AG04450 (cell line): ENCODE measurements around the gene RAI14. TPM values are rescaled to one million over a fixed set of nuclear protein-coding genes. Genes with fewer than 3 reads are reported as not detected.

Experiments
- CTCF ChIA-PET: fragments of 300-600, 350-600 bp; formaldehyde crosslinking; extraction: SDS; loops from one replicate; lab custom pipeline; 2022; ENCODE audit warnings: antibody characterized with exemption, inconsistent platforms; lab: Charles Lee
- POLR2A ChIA-PET: fragments of 350-600 bp; formaldehyde crosslinking; extraction: SDS; loops from one replicate; lab custom pipeline; 2021; ENCODE audit warnings: antibody characterized with exemption, inconsistent platforms; lab: Yijun Ruan, JAX
- DNase-seq: peaks from one replicate; pipeline ENCODE4 v3.0.0-alpha.2; 2011; ENCODE audit warnings: low read depth, low spot score
- H3K27ac ChIP-seq: one replicate; pipeline ENCODE4 v1.5.1; 2012; ENCODE audit warnings: low read depth, low read length, control low read depth
- H3K27me3 ChIP-seq: one replicate; pipeline ENCODE4 v1.6.0; 2012; ENCODE audit warnings: low read length; ENCODE audit not compliant: control insufficient read depth, insufficient read depth
- H3K4me3 ChIP-seq: 2 replicates; pipeline ENCODE4 v1.5.1; 2011; ENCODE audit warnings: mild to moderate bottlenecking, low read depth, low read length, control low read depth
- H3K9me3 ChIP-seq: 2 replicates; pipeline ENCODE4 v1.5.1; 2012; ENCODE audit warnings: low read length; ENCODE audit not compliant: control insufficient read depth, insufficient read depth
- CTCF ChIP-seq: IDR thresholded peaks from 2 replicates; pipeline ENCODE4 v1.5.1; 2011; ENCODE audit warnings: low read depth, low read length, control low read depth, inconsistent platforms
- polyA plus RNA-seq: library from polyadenylated mRNA; depleted of rRNA; stranded (reverse); fragments of >200 nt; gene quantifications from 2 replicates; pipeline ENCODE4 v1.2.3, GENCODE V29; 2011

RAI14 gene
- polyA plus RNA-seq, 1 experiment: 162 TPM

- H3K27ac ChIP-seq: no peak overlapping the region
- POLR2A ChIA-PET: interaction anchor here (0.6 to 1.8 kb wide), 4 partner anchors 14 to 31 kb away, joined by 3 to 5 read pairs (median 4); no protein-coding TSS in a partner anchor
- CTCF ChIA-PET: interaction anchor here (0.6 to 1.5 kb wide), 2 partner anchors 101 to 104 kb away, joined by 3 to 6 read pairs; no protein-coding TSS in a partner anchor
These were observed 29.4 kb upstream of the RAI14 start for GRCh38 chr5:34626751-34627150.

DNA sequence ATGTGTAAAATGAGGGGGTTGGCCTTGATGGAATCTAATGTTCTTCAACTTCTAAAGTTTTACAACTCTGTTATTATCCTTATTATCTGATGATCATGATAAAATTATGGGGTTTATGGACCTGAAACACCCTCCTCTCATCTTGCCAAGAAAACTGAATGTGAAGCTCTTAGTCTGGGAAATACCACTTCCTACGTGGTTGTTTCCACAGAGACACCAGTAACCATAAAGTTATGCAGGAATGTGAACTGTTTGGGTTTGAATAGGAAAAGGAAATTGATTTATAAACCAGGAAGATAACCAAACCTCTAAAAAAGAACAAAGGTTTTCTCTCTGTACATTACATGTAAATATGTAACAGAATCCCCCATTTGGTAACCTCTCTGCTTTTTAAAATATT, 28.3 kb upstream of the RAI14 start:
- CTCF ChIA-PET: interaction anchor here (1.5 kb wide), 1 partner anchor 105 kb away, joined by 6 read pairs; no protein-coding TSS in a partner anchor

More at GRCh38 chr5:34626751-34627150, 29.4 kb upstream of the RAI14 start:
- TF ChIP-seq CTCF: no peak
- no peak for DNase-seq
- no peak overlapping the region for H3K4me3 ChIP-seq
- H3K9me3 ChIP-seq: no peaks in the 10 kb centered on the region; the same call in 1 of the 2 replicates
- no peaks in the 10 kb centered on the region for H3K27me3 ChIP-seq

GRCh38 chr5:34628373-34628772, 27.8 kb upstream of the RAI14 start:
- no peak for DNase-seq
- H3K4me3 ChIP-seq: no peak overlapping the region
- H3K27ac ChIP-seq: peak overlapping the region; percentile 49
- no peaks in the 10 kb centered on the region; the same call in 1 of the 2 replicates for H3K9me3 ChIP-seq
- H3K27me3 ChIP-seq: no peaks in the 10 kb centered on the region
- CTCF ChIA-PET: no interaction called here
- no peak for TF ChIP-seq CTCF
- POLR2A ChIA-PET: interaction anchor here (0.7 to 1.6 kb wide), 2 partner anchors 94 to 136 kb away, joined by 4 to 7 read pairs; no protein-coding TSS in a partner anchor

More for the DNA sequence above, 28.3 kb upstream of the RAI14 start:
- peak overlapping the region; percentile 22 for H3K27ac ChIP-seq
- no peaks in the 10 kb centered on the region for H3K27me3 ChIP-seq
- H3K9me3 ChIP-seq: no peaks in the 10 kb centered on the region; the same call in 1 of the 2 replicates
- no peak for TF ChIP-seq CTCF
- no peak overlapping the region for H3K4me3 ChIP-seq
- POLR2A ChIA-PET: interaction anchor here (0.7 to 1.8 kb wide), 4 partner anchors 13 to 136 kb away, joined by 3 to 7 read pairs (median 4); no protein-coding TSS in a partner anchor
- DNase-seq: peak; percentile 60

DNA sequence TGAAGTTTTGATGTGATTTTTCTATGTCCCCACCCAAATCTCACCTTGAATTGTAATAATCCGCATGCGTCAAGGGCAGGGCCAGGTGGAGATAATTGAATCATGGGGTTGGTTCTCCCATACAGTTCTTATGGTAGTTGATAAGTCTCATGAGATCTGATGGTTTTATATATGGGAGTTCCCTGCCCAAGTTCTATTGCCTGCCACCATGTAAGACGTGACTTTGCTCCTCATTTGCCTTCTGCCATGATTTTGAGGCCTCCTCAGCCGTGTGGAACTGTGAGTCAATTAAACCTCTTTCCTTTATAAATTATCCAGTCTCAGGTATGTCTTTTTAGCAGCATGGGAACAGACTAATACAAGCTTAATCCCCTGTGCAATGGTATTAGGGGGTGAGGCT, 25.5 kb upstream of the RAI14 start:
- H3K4me3 ChIP-seq: no peak overlapping the region
- no peaks in the 10 kb centered on the region for H3K27me3 ChIP-seq
- POLR2A ChIA-PET: no interaction called here
- no peak overlapping the region for H3K27ac ChIP-seq
- no peak for DNase-seq
- TF ChIP-seq CTCF: no peak
- H3K9me3 ChIP-seq: no peaks in the 10 kb centered on the region; the same call in 1 of the 2 replicates
- CTCF ChIA-PET: no interaction called here

DNA sequence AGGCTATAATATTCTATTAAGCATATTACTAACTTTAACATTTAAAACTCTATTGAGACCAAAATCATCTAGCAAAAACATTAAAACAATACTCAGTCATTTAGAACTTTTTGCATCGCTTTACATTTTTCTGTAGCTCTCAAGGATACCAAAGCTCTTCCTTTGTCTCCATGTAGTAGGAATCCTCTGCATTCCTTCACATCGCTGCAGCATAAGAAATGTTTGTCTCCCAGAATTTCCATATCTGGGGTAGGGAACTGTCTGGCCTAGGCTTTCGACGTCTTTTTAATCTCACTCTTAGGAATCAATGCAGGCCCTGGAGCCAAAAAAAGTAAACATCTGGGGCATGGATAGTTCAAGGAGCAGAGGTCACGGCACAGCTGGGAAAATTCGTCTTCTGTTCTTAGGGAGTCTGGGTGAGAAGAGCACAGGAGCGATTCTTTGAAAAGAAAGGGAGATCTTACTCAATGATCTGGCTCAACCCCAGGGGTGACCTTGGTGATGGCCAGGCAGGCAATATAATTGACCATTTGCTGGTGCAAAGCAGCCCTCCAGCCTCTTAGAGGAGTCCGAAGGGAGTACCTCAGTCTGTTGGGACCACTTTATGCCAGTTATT, 23.2 kb upstream of the RAI14 start:
- TF ChIP-seq CTCF: no peak
- ChIA-PET CTCF (no interaction called here), POLR2A (interaction anchor here (0.5 kb wide), 1 partner anchor 132 kb away, joined by 3 read pairs; no protein-coding TSS in a partner anchor)
- DNase-seq: no peak
- no peaks in the 10 kb centered on the region; the same call in 1 of the 2 replicates for H3K9me3 ChIP-seq
- no peaks in the 10 kb centered on the region for H3K27me3 ChIP-seq
- no peak overlapping the region for H3K27ac ChIP-seq
- H3K4me3 ChIP-seq: no peak overlapping the region
